Measurements from ENCODE around the gene RUBCNL. TPM values are rescaled to one million over a fixed set of nuclear protein-coding genes. Genes with fewer than 3 reads are reported as not detected.

RUBCNL gene
- total RNA-seq, 1 experiment from 2014 or later = 0.42 TPM

DNA sequence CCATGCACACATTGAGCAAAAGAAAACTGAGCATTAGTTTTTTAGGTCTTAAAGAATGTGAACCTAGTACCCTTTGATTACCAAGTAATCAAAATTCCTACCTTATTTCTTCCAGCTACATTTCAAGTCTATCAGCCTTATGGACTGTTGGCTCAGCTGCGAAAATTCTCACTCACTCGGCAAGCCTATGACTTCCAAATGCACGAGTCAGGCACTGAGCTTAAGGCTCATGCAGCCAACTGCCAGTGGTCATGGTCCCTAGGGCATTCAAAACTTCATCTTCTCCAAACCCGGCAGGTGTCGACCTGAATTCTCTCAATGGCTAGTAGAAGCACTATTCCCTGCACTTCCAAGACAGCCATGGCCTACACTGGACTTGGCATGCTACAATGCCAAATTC lies 41.2 kb downstream of the RUBCNL start:
- Histone ChIP-seq H3K4me1 (ENCODE audit: control insufficient read depth in 1 of 2, insufficient read depth in 2 of 2, low read length in 2 of 2) (no peaks in the 10 kb centered on the region), H3K4me2 (ENCODE audit: low read length) (no peak overlapping the region), H3K4me3 (replicated peaks in 1 of 2; ENCODE audit: low read depth in 1 of 2, low read length in 2 of 2) (no peak overlapping the region), H3K9ac (ENCODE audit: low read length) (no peak overlapping the region), H3K36me3 (ENCODE audit: control insufficient read depth in 1 of 2, insufficient read depth in 2 of 2, low read length in 2 of 2) (no peaks in the 10 kb centered on the region), H4K20me1 (ENCODE audit: insufficient read depth) (no peaks in the 10 kb centered on the region), H3K9me3 (ENCODE audit: control insufficient read depth in 1 of 2, insufficient read depth in 1 of 2, low read depth in 1 of 2, low read length in 2 of 2) (no peaks in the 10 kb centered on the region), H3K27me3 (ENCODE audit: insufficient read depth, low read length) (no peaks in the 10 kb centered on the region), H2AFZ (ENCODE audit: low read depth, low read length, poor library complexity, severe bottlenecking) (no peak overlapping the region), H3K27ac (ENCODE audit: low read depth, low read length) (no peak overlapping the region), H3K79me2 (ENCODE audit: insufficient read depth, low read length) (no peaks in the 10 kb centered on the region), H3K9me2 (ENCODE audit: insufficient read depth) (no peaks in the 10 kb centered on the region)
- ATAC-seq (no peak), DNase-seq (ENCODE audit: low read depth, low spot score) (no peak)
- TF ChIP-seq RAD21 (IDR thresholded peaks at IDR 0.05; ENCODE audit: low read depth) = no peak
- TF ChIP-seq, protein P1, sequence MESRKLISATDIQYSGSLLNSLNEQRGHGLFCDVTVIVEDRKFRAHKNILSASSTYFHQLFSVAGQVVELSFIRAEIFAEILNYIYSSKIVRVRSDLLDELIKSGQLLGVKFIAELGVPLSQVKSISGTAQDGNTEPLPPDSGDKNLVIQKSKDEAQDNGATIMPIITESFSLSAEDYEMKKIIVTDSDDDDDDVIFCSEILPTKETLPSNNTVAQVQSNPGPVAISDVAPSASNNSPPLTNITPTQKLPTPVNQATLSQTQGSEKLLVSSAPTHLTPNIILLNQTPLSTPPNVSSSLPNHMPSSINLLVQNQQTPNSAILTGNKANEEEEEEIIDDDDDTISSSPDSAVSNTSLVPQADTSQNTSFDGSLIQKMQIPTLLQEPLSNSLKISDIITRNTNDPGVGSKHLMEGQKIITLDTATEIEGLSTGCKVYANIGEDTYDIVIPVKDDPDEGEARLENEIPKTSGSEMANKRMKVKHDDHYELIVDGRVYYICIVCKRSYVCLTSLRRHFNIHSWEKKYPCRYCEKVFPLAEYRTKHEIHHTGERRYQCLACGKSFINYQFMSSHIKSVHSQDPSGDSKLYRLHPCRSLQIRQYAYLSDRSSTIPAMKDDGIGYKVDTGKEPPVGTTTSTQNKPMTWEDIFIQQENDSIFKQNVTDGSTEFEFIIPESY (IDR thresholded peaks at IDR 0.05; ENCODE audit: extremely low read depth, insufficient replicate concordance, low read length) = no peak
- no peak for TF ChIP-seq POLR2A (IDR thresholded peaks at IDR 0.05; ENCODE audit: borderline replicate concordance, extremely low read depth, insufficient read depth, insufficient read length)
- TF ChIP-seq, protein P2, sequence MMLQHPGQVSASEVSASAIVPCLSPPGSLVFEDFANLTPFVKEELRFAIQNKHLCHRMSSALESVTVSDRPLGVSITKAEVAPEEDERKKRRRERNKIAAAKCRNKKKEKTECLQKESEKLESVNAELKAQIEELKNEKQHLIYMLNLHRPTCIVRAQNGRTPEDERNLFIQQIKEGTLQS (IDR thresholded peaks at IDR 0.05) = no peak
- no peak for TF ChIP-seq SIN3A (IDR thresholded peaks at IDR 0.05; ENCODE audit: low read depth)
- TF ChIP-seq EZH2 (IDR thresholded peaks at IDR 0.05) = no peak
- TF ChIP-seq CTCF (IDR thresholded peaks at IDR 0.05 in 2 of 3, conservative IDR thresholded peaks at IDR 0.05 in 1 of 3; ENCODE audit: borderline replicate concordance in 1 of 3, insufficient read depth in 1 of 3, low read depth in 2 of 3, low read length in 2 of 3) = no peak
- no peak for TF ChIP-seq CBX3 (IDR thresholded peaks at IDR 0.05; ENCODE audit: low read depth)
- no TSS peak for BruUV-seq (replicated peaks)
- ChIA-PET RAD21 (ENCODE audit: low non-redundant PET in 1 of 2, low total read pairs in 2 of 2, uncharacterized antibody in 2 of 2, unreplicated experiment in 2 of 2) (no interaction called here), CTCF (no interaction called here), POLR2A (no interaction called here)
- intact Hi-C loops (cut with micrococcal nuclease) = no loop called here
